MCF 10A (cell line): ENCODE data around the gene SF3B1. TPM values are rescaled to one million over a fixed set of nuclear protein-coding genes. Genes with fewer than 3 reads are reported as not detected.
"Not testable (repeated sequence)": the region's sequence is repeated elsewhere in the genome, so short reads cannot be mapped to it uniquely, and the experiment has no call there.

Experiments used
- BruUV-seq: library from RNA; stranded (reverse); fragments of 400-500 nt; replicated peaks from 2 replicates; lab custom pipeline; 2021; lab: Mats Ljungman, UMichigan
- CTCF ChIA-PET: fragments of 300-600 bp; sonication (Branson Sonifier 250); formaldehyde crosslinking; extraction: SDS; loops from one replicate; lab custom pipeline; 2021; ENCODE audit warnings: antibody characterized with exemption, inconsistent platforms; lab: Yijun Ruan, JAX
- POLR2A ChIA-PET: fragments of 300-600, 350-650 bp; sonication (Branson Sonifier 250); formaldehyde crosslinking; extraction: SDS; loops from one replicate; lab custom pipeline; 2020; ENCODE audit warnings: antibody characterized with exemption, inconsistent platforms; lab: Yijun Ruan, JAX
- DNase-seq: peaks from one replicate; pipeline ENCODE4 v3.0.0-alpha.2; 2018; ENCODE audit not compliant: unreplicated experiment
- H3K27ac Mint-ChIP-seq: one replicate; pipeline ENCODE4 v1.8.0; 2022; ENCODE audit warnings: mild to moderate bottlenecking, low read depth, mixed read lengths; ENCODE audit not compliant: unreplicated experiment
- H3K27me3 Mint-ChIP-seq: one replicate; pipeline ENCODE4 v1.8.0; 2022; ENCODE audit warnings: mixed read lengths; ENCODE audit not compliant: insufficient read depth, unreplicated experiment
- H3K36me3 Mint-ChIP-seq: one replicate; pipeline ENCODE4 v1.8.0; 2022; ENCODE audit warnings: mild to moderate bottlenecking, moderate library complexity, mixed read lengths; ENCODE audit not compliant: insufficient read depth, unreplicated experiment
- H3K4me1 Mint-ChIP-seq: one replicate; pipeline ENCODE4 v1.8.0; 2022; ENCODE audit warnings: mixed read lengths; ENCODE audit not compliant: insufficient read depth, unreplicated experiment
- H3K4me3 Mint-ChIP-seq: one replicate; pipeline ENCODE4 v1.8.0; 2022; ENCODE audit warnings: mild to moderate bottlenecking, moderate library complexity, mixed read lengths; ENCODE audit not compliant: unreplicated experiment
- H3K9me3 Mint-ChIP-seq: one replicate; pipeline ENCODE4 v1.8.0; 2022; ENCODE audit warnings: mixed read lengths; ENCODE audit not compliant: unreplicated experiment
- CTCF ChIP-seq: fragments of 200-600 bp; IDR thresholded peaks from one replicate; pipeline ENCODE4 v1.8.0; 2022; ENCODE audit warnings: antibody characterized with exemption, mild to moderate bottlenecking; ENCODE audit not compliant: unreplicated experiment
- intact Hi-C: fragments of 100-400 bp; cut with micrococcal nuclease; formaldehyde crosslinking; loops from 2 replicates; pipeline ENCODE4 v1.14.1; 2022
- total RNA-seq: library from RNA; stranded (reverse); gene quantifications from 2 replicates; pipeline ENCODE4 v1.2.3, GENCODE V29; 2022

Gene SF3B1
- total RNA-seq, 1 experiment from 2014 or later: 179 TPM

- peak overlapping the region; percentile 70 for H3K4me3 Mint-ChIP-seq
- no peaks in the 10 kb centered on the region for H3K27me3 Mint-ChIP-seq
- ChIA-PET POLR2A (interaction anchor here (0.6 to 10.6 kb wide), 18 partner anchors 10 to 421 kb away, joined by 3 to 257 read pairs (median 6); partner anchors contain the start of genes COQ10B, HSPD1, HSPE1 and MARS2), CTCF (interaction anchor here (0.7 to 1.1 kb wide), 3 partner anchors 40 to 56 kb away, joined by 3 to 5 read pairs (median 3); no protein-coding TSS in a partner anchor)
- H3K27ac Mint-ChIP-seq: peak overlapping the region; percentile 100
- H3K36me3 Mint-ChIP-seq: peaks cover 13% of the 10 kb centered on the region
- H3K4me1 Mint-ChIP-seq: peaks cover 15% of the 10 kb centered on the region
- intact Hi-C loops: loop anchor here (1.0 to 5.0 kb wide), 3 partner anchors 17 to 271 kb away; partner anchors contain the start of genes COQ10B, HSPE1 and MARS2
- H3K9me3 Mint-ChIP-seq: no peaks in the 10 kb centered on the region
- TSS peak; percentile 93 for BruUV-seq
- DNase-seq: no peak
- TF ChIP-seq CTCF: no peak
Observed at GRCh38 chr2:197435598-197436420, 981 bp upstream of the SF3B1 start.

- H3K4me3 Mint-ChIP-seq: peak overlapping the region; percentile 70
- ChIA-PET POLR2A (interaction anchor here (0.6 to 10.6 kb wide), 27 partner anchors 9 to 965 kb away, joined by 3 to 257 read pairs (median 5); partner anchors contain the start of genes COQ10B, GTF3C3, HSPD1 and HSPE1), CTCF (interaction anchor here (0.6 to 1.4 kb wide), 4 partner anchors 13 to 26 kb away, joined by 3 to 4 read pairs (median 3); no protein-coding TSS in a partner anchor)
- H3K36me3 Mint-ChIP-seq: peaks cover 22% of the 10 kb centered on the region
- peaks cover 19% of the 10 kb centered on the region for H3K4me1 Mint-ChIP-seq
- H3K9me3 Mint-ChIP-seq: no peaks in the 10 kb centered on the region
- peak; percentile 3 for DNase-seq
- no peak for TF ChIP-seq CTCF
- TSS peak; percentile 56 for BruUV-seq
- H3K27ac Mint-ChIP-seq: peak overlapping the region; percentile 100
- no peaks in the 10 kb centered on the region for H3K27me3 Mint-ChIP-seq
- intact Hi-C loops: loop anchor here (2.0 kb wide), 1 partner anchor 67 kb away; the partner anchor contains the start of gene HSPE1
Observed at GRCh38 chr2:197433780-197434438, 919 bp downstream of the SF3B1 start.

- ChIA-PET POLR2A (interaction anchor here (1.1 to 10.6 kb wide), 7 partner anchors 9 to 144 kb away, joined by 3 to 257 read pairs (median 34); partner anchors contain the start of genes COQ10B, HSPD1, HSPE1 and MOB4), CTCF (interaction anchor here (1.0 kb wide), 1 partner anchor 274 kb away, joined by 4 read pairs; no protein-coding TSS in a partner anchor)
- Mint-ChIP-seq H3K4me3 (peak overlapping the region; percentile 70), H3K4me1 (peaks cover 21% of the 10 kb centered on the region), H3K36me3 (peaks cover 27% of the 10 kb centered on the region)
- H3K27ac Mint-ChIP-seq, H3K9me3 Mint-ChIP-seq, BruUV-seq, DNase-seq, H3K27me3 Mint-ChIP-seq, intact Hi-C loops: not testable (repeated sequence)
Observed at GRCh38 chr2:197432527-197432926, 2.3 kb downstream of the SF3B1 start.

GRCh38 chr2:197431858-197432257 lies 3.0 kb downstream of the SF3B1 start:
- Mint-ChIP-seq H3K4me1 (peaks cover 22% of the 10 kb centered on the region), H3K36me3 (peaks cover 27% of the 10 kb centered on the region), H3K9me3 (no peaks in the 10 kb centered on the region), H3K4me3 (peak overlapping the region; percentile 70), H3K27me3 (no peaks in the 10 kb centered on the region), H3K27ac (peak overlapping the region; percentile 49)
- intact Hi-C loops: no loop called here
- no peak for DNase-seq
- no peak for TF ChIP-seq CTCF
- ChIA-PET CTCF (interaction anchor here (0.8 kb wide), 1 partner anchor 34 kb away, joined by 4 read pairs; no protein-coding TSS in a partner anchor), POLR2A (interaction anchor here (8.6 to 10.6 kb wide), 2 partner anchors 21 to 68 kb away, joined by 132 to 257 read pairs; partner anchors contain the start of genes COQ10B, HSPD1 and HSPE1)
- BruUV-seq: no TSS peak
